HCT116 (cell line): ENCODE results near the gene VTI1A. TPM values are rescaled to one million over a fixed set of nuclear protein-coding genes. Genes with fewer than 3 reads are reported as not detected.

Experiments
- ATAC-seq: fragments of 200-7000 bp; cut with Tn5 transposase; 2 replicates; pipeline ENCODE4 v1.9.1; 2020; ENCODE audit warnings: mild to moderate bottlenecking, moderate library complexity
- BruUV-seq: library from RNA; stranded (reverse); fragments of 400-500 nt; replicated peaks from 2 replicates; lab custom pipeline; 2021; lab: Mats Ljungman, UMichigan
- CTCF ChIA-PET: fragments of 300-600 bp; sonication (Branson Sonifier 250); formaldehyde crosslinking; loops from one replicate; lab custom pipeline; 2021; ENCODE audit warnings: antibody characterized with exemption; lab: Charles Lee
- POLR2A ChIA-PET: fragments of 300-600, 350-600 bp; sonication (Branson Sonifier 250); formaldehyde crosslinking; loops from one replicate; lab custom pipeline; 2021; ENCODE audit warnings: antibody characterized with exemption; lab: Charles Lee
- RAD21 ChIA-PET, 2 experiments: fragments of 300-600 bp; sonication (Branson Sonifier 250); formaldehyde crosslinking; loops; one replicate each; lab custom pipeline; 2023; ENCODE audit warnings: low total read pairs in 2 of 2; ENCODE audit not compliant: uncharacterized antibody in 2 of 2, unreplicated experiment in 2 of 2, low non-redundant PET in 1 of 2; lab: Charles Lee
- DNase-seq: peaks from one replicate; pipeline ENCODE4 v3.0.0-alpha.2; 2010; ENCODE audit warnings: low read depth, low spot score
- H2AFZ ChIP-seq: fragments of 200-600 bp; shearing (Covaris generic), sonication (generic); 2 replicates; pipeline ENCODE4 v1.6.1; 2017; ENCODE audit warnings: low read depth, mixed run types, mixed read lengths, antibody characterized with exemption, low read length; ENCODE audit not compliant: poor library complexity, severe bottlenecking
- H3K27ac ChIP-seq: 2 replicates; pipeline ENCODE4 v1.5.1; 2012; ENCODE audit warnings: low read depth, low read length
- H3K27me3 ChIP-seq: fragments of 200-600 bp; sonication (generic); 2 replicates; pipeline ENCODE4 v1.6.1; 2016; ENCODE audit warnings: mixed run types, low read length, mixed read lengths; ENCODE audit not compliant: insufficient read depth
- H3K36me3 ChIP-seq, 2 experiments: fragments of 200-500 bp in 1 of 2; fragments of 200-600 bp in 1 of 2; sonication (Bioruptor generic) in 1 of 2; sonication (generic) in 1 of 2; 2 replicates each; pipeline versions ENCODE4 v1.5.1 to v1.6.1; 2014 to 2016; ENCODE audit warnings: low read length in 2 of 2, inconsistent platforms in 1 of 2, mixed read lengths in 1 of 2, mixed run types in 1 of 2; ENCODE audit not compliant: insufficient read depth in 2 of 2, control insufficient read depth in 1 of 2
- H3K4me1 ChIP-seq, 2 experiments: fragments of 200-600 bp in 1 of 2; sonication (generic) in 1 of 2; 2 replicates each; pipeline versions ENCODE4 v1.5.1 to v1.6.1; 2012 to 2017; ENCODE audit warnings: low read length in 2 of 2, inconsistent platforms in 1 of 2, mild to moderate bottlenecking in 1 of 2, mixed read lengths in 1 of 2, mixed run types in 1 of 2, moderate library complexity in 1 of 2; ENCODE audit not compliant: insufficient read depth in 2 of 2, control insufficient read depth in 1 of 2
- H3K4me2 ChIP-seq: fragments of 200-600 bp; sonication (generic); 2 replicates; pipeline ENCODE4 v1.6.1; 2017; ENCODE audit warnings: mixed run types, low read length, mixed read lengths
- H3K4me3 ChIP-seq, 2 experiments: fragments of 200-600 bp in 1 of 2; sonication (generic) in 1 of 2; replicated peaks in 1 of 2; 2 replicates each; pipeline ENCODE4 v1.5.1; 2011 to 2016; ENCODE audit warnings: low read length in 2 of 2, control low read depth in 1 of 2, low read depth in 1 of 2, mild to moderate bottlenecking in 1 of 2, mixed read lengths in 1 of 2, mixed run types in 1 of 2
- H3K79me2 ChIP-seq: fragments of 200-600 bp; sonication (generic); 2 replicates; pipeline ENCODE4 v1.6.1; 2017; ENCODE audit warnings: mild to moderate bottlenecking, mixed run types, low read length, moderate library complexity, mixed read lengths; ENCODE audit not compliant: insufficient read depth
- H3K9ac ChIP-seq: fragments of 200-600 bp; sonication (generic); 2 replicates; pipeline ENCODE4 v1.6.1; 2016; ENCODE audit warnings: low read length, mixed read lengths
- H3K9me2 ChIP-seq: fragments of 200-600 bp; sonication (generic), shearing (Covaris generic); 2 replicates; pipeline ENCODE4 v1.6.1; 2017; ENCODE audit warnings: mixed run types, mild to moderate bottlenecking, moderate library complexity; ENCODE audit not compliant: insufficient read depth
- H3K9me3 ChIP-seq, 2 experiments: fragments of 200-500 bp in 1 of 2; fragments of 200-600 bp in 1 of 2; sonication (Bioruptor generic) in 1 of 2; sonication (generic) in 1 of 2; 2 replicates each; pipeline ENCODE4 v1.6.1; 2014 to 2017; ENCODE audit warnings: low read length in 2 of 2, mixed read lengths in 2 of 2, inconsistent platforms in 1 of 2, low read depth in 1 of 2, mild to moderate bottlenecking in 1 of 2, mixed run types in 1 of 2, moderate library complexity in 1 of 2; ENCODE audit not compliant: control insufficient read depth in 1 of 2, insufficient read depth in 1 of 2
- H4K20me1 ChIP-seq: fragments of 200-600 bp; sonication (generic), shearing (Covaris generic); 2 replicates; pipeline ENCODE4 v1.6.1; 2017; ENCODE audit warnings: mixed run types, mild to moderate bottlenecking, moderate library complexity; ENCODE audit not compliant: insufficient read depth
- CBX3 ChIP-seq: IDR thresholded peaks from 2 replicates; pipeline ENCODE4 v1.6.1; 2012; ENCODE audit warnings: low read depth
- EGR1 ChIP-seq: IDR thresholded peaks from 2 replicates; pipeline ENCODE4 v1.6.1; 2012; ENCODE audit warnings: low read depth
- ELF1 ChIP-seq: IDR thresholded peaks from 2 replicates; pipeline ENCODE4 v1.6.1; 2012; ENCODE audit warnings: low read depth, borderline replicate concordance
- EZH2phosphoT487 ChIP-seq: fragments of 200-600 bp; IDR thresholded peaks from 2 replicates; pipeline ENCODE4 v1.6.1; 2018; ENCODE audit warnings: antibody characterized with exemption, borderline replicate concordance
- MAX ChIP-seq: IDR thresholded peaks from 2 replicates; pipeline ENCODE4 v1.6.1; 2012
- SIN3A ChIP-seq: IDR thresholded peaks from 2 replicates; pipeline ENCODE4 v1.6.1; 2012; ENCODE audit warnings: low read depth
- SP1 ChIP-seq: IDR thresholded peaks from 2 replicates; pipeline ENCODE4 v1.6.1; 2012; ENCODE audit warnings: low read depth
- ZBTB33 ChIP-seq: IDR thresholded peaks from 2 replicates; pipeline ENCODE4 v1.6.1; 2011; ENCODE audit warnings: mild to moderate bottlenecking, low read length, moderate library complexity; ENCODE audit not compliant: insufficient replicate concordance; ENCODE audit errors: extremely low read depth
- ZNF274 ChIP-seq: fragments of 200-500 bp; sonication (Bioruptor generic); IDR thresholded peaks from 2 replicates; pipeline ENCODE4 v1.6.1; 2014; ENCODE audit warnings: mild to moderate bottlenecking, low read depth, low read length, inconsistent platforms
- intact Hi-C: fragments of 100-400 bp; cut with micrococcal nuclease; formaldehyde crosslinking; loops from 2 replicates; pipeline ENCODE4 v1.10.0; 2022
- total RNA-seq: library from RNA; stranded (reverse); gene quantifications from one replicate; pipeline ENCODE4 v1.2.1, GENCODE V29; 2021; ENCODE audit not compliant: unreplicated experiment

Gene VTI1A
- total RNA-seq, 1 experiment from 2014 or later: 80.7 TPM

DNA sequence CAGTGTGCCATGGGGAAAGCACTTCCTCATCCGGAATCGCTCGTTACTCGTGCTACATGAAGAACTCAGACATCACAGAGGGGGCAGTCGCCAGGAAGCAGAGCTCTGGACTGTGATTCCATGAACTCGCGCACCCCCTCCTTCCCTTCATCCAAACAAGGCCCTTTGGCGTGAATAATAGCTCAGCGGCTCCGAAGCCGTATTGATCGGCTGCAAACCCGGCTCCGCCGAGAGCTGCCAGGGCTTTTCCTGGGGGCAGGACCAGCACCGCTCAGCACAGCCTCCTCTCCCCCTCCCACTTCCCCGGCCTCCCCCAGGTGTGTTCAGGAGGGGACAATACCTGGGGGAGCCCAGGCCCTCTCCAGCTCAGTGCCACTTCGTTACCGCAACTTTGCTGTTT, 374.0 kb downstream of the VTI1A start (continued):
- no peak for TF ChIP-seq ZBTB33
- TF ChIP-seq SP1: no peak
- no peak for TF ChIP-seq CBX3
- no peak for TF ChIP-seq SIN3A
- TF ChIP-seq ELF1: no peak
- TF ChIP-seq EZH2phosphoT487: no peak
- no peak for TF ChIP-seq ZNF274

- Histone ChIP-seq H3K36me3 (peaks cover 0 to 9% of the 10 kb centered on the region in 2 experiments; a peak in 2 of 4 replicates), H2AFZ (no peak overlapping the region), H3K9me3 (no peaks in the 10 kb centered on the region), H3K4me1 (peaks cover 0 to 5% of the 10 kb centered on the region in 2 experiments; a peak in 1 of 4 replicates), H3K79me2 (no peaks in the 10 kb centered on the region), H3K27ac (no peak overlapping the region), H3K9me2 (no peaks in the 10 kb centered on the region), H4K20me1 (no peaks in the 10 kb centered on the region), H3K4me2 (no peak overlapping the region), H3K27me3 (no peaks in the 10 kb centered on the region), H3K4me3 (no peak overlapping the region), H3K9ac (no peak overlapping the region)
- no peak for DNase-seq
- no TSS peak for BruUV-seq
- CTCF ChIA-PET: no interaction called here
- TF ChIP-seq MAX: no peak
- no peak for TF ChIP-seq SIN3A
- TF ChIP-seq EGR1: no peak
- intact Hi-C loops: no loop called here
- POLR2A ChIA-PET: no interaction called here
- ATAC-seq: no peak
- RAD21 ChIA-PET: no interaction called here
These were observed 374.6 kb downstream of the VTI1A start for GRCh38 chr10:112821663-112822062.
